MG63 (cell line): ENCODE measurements around the gene MRPS34. TPM values are rescaled to one million over a fixed set of nuclear protein-coding genes. Genes with fewer than 3 reads are reported as not detected.
A peak's percentile ranks its signal among the peaks of the same experiment; 100 is the strongest.

ENCODE experiments used
- DNase-seq: peaks from one replicate; pipeline ENCODE4 v3.0.0-alpha.2; 2020
- H3K27me3 ChIP-seq: fragments of 250-450 bp; sonication (Bioruptor Pico); 2 replicates; pipeline ENCODE4 v1.5.1; 2020; ENCODE audit warnings: mild to moderate bottlenecking, moderate library complexity
- H3K36me3 ChIP-seq: fragments of 250-450 bp; sonication (Bioruptor Pico); 2 replicates; pipeline ENCODE4 v1.5.1; 2020; ENCODE audit warnings: mild to moderate bottlenecking, moderate library complexity
- H3K4me3 ChIP-seq: fragments of 250-450 bp; sonication (Bioruptor Pico); 2 replicates; pipeline ENCODE4 v1.5.1; 2020; ENCODE audit warnings: mild to moderate bottlenecking, moderate library complexity
- H3K9me3 ChIP-seq: fragments of 250-450 bp; sonication (Bioruptor Pico); 2 replicates; pipeline ENCODE4 v1.5.1; 2020; ENCODE audit warnings: mild to moderate bottlenecking, moderate library complexity
- total RNA-seq: library from RNA; depleted of rRNA; stranded (reverse); fragments of >200 nt; shearing (Covaris generic); gene quantifications from 2 replicates; pipeline ENCODE4 v1.2.3, GENCODE V29; 2014; ENCODE audit warnings: low replicate concordance; rRNA removed

MRPS34 gene
- total RNA-seq, 1 experiment from 2014 or later = 225 TPM

GRCh38 chr16:1732071-1732470 lies 40.9 kb downstream of the MRPS34 start:
- DNase-seq = no peak
- H3K9me3 ChIP-seq = peaks cover 6% of the 10 kb centered on the region; the same call in 1 of the 2 replicates
- H3K36me3 ChIP-seq = peaks cover 54% of the 10 kb centered on the region
- no peaks in the 10 kb centered on the region for H3K27me3 ChIP-seq
- H3K4me3 ChIP-seq = no peak overlapping the region

GRCh38 chr16:1731603-1732002 lies 41.3 kb downstream of the MRPS34 start:
- Histone ChIP-seq H3K36me3 (peaks cover 58% of the 10 kb centered on the region), H3K27me3 (no peaks in the 10 kb centered on the region), H3K4me3 (no peak overlapping the region), H3K9me3 (peaks cover 6% of the 10 kb centered on the region; the same call in 1 of the 2 replicates)
- no peak for DNase-seq

- Histone ChIP-seq H3K4me3 (no peak overlapping the region), H3K27me3 (no peaks in the 10 kb centered on the region), H3K9me3 (peaks cover 6% of the 10 kb centered on the region; the same call in 1 of the 2 replicates), H3K36me3 (peaks cover 62% of the 10 kb centered on the region)
- DNase-seq = no peak
These were observed 41.9 kb downstream of the MRPS34 start for GRCh38 chr16:1731073-1731472.

GRCh38 chr16:1729445-1729844 lies 43.5 kb downstream of the MRPS34 start:
- H3K27me3 ChIP-seq = no peaks in the 10 kb centered on the region
- H3K36me3 ChIP-seq = peaks cover 64% of the 10 kb centered on the region
- DNase-seq = no peak
- no peak overlapping the region for H3K4me3 ChIP-seq
- no peaks in the 10 kb centered on the region for H3K9me3 ChIP-seq

- Histone ChIP-seq H3K36me3 (peaks cover 63% of the 10 kb centered on the region), H3K27me3 (no peaks in the 10 kb centered on the region), H3K4me3 (no peak overlapping the region), H3K9me3 (no peaks in the 10 kb centered on the region)
- no peak for DNase-seq
These were observed 43.9 kb downstream of the MRPS34 start for GRCh38 chr16:1729026-1729425.

GRCh38 chr16:1727651-1728624 lies 45.0 kb downstream of the MRPS34 start:
- H3K9me3 ChIP-seq = no peaks in the 10 kb centered on the region
- DNase-seq = no peak
- H3K4me3 ChIP-seq = no peak overlapping the region
- H3K36me3 ChIP-seq = peaks cover 53% of the 10 kb centered on the region
- no peaks in the 10 kb centered on the region for H3K27me3 ChIP-seq

- Histone ChIP-seq H3K36me3 (peaks cover 47% of the 10 kb centered on the region), H3K9me3 (no peaks in the 10 kb centered on the region), H3K27me3 (no peaks in the 10 kb centered on the region), H3K4me3 (no peak overlapping the region)
- no peak for DNase-seq
These were observed 46.1 kb downstream of the MRPS34 start for GRCh38 chr16:1726661-1727502.

GRCh38 chr16:1724491-1724890 lies 48.4 kb downstream of the MRPS34 start:
- Histone ChIP-seq H3K4me3 (no peak overlapping the region), H3K27me3 (no peaks in the 10 kb centered on the region), H3K36me3 (peaks cover 44% of the 10 kb centered on the region), H3K9me3 (no peaks in the 10 kb centered on the region)
- no peak for DNase-seq

GRCh38 chr16:1723450-1724147 lies 49.3 kb downstream of the MRPS34 start:
- H3K27me3 ChIP-seq = no peaks in the 10 kb centered on the region
- peak; percentile 38 for DNase-seq
- peaks cover 39% of the 10 kb centered on the region for H3K36me3 ChIP-seq
- no peak overlapping the region for H3K4me3 ChIP-seq
- no peaks in the 10 kb centered on the region for H3K9me3 ChIP-seq

Other genes with a start within 250 kb of the MRPS34 start
- 1.7 TPM in 1 of 2 replicates, not detected in the other for gene TMEM204, start 239.5 kb downstream of the MRPS34 start, total RNA-seq
- gene IFT140, start 161.1 kb downstream of the MRPS34 start, total RNA-seq = 25.7 and 27.8 TPM in 2 replicates
- 3.7 and 3.8 TPM in 2 replicates for gene CRAMP1, start 160.8 kb downstream of the MRPS34 start, total RNA-seq
- gene JPT2, start 94.9 kb downstream of the MRPS34 start, total RNA-seq = 94.3 and 129 TPM in 2 replicates
- gene MAPK8IP3, start 66.9 kb downstream of the MRPS34 start, total RNA-seq = 13.4 and 31.1 TPM in 2 replicates
- gene NME3, start 1.6 kb downstream of the MRPS34 start, total RNA-seq = 0.46 TPM in 1 of 2 replicates, not detected in the other
- gene EME2, start 324 bp downstream of the MRPS34 start, total RNA-seq = 3.3 and 6.6 TPM in 2 replicates
- 34.3 and 40.3 TPM in 2 replicates for gene SPSB3, start 9.4 kb upstream of the MRPS34 start, total RNA-seq
- 156 and 163 TPM in 2 replicates for gene NUBP2, start 9.8 kb upstream of the MRPS34 start, total RNA-seq
- gene IGFALS, start 20.6 kb upstream of the MRPS34 start, total RNA-seq = not detected in 2 replicates
- 120 and 186 TPM in 2 replicates for gene HAGH, start 53.7 kb upstream of the MRPS34 start, total RNA-seq
- 33.4 and 35.4 TPM in 2 replicates for gene FAHD1, start 54.1 kb upstream of the MRPS34 start, total RNA-seq
- 21.6 and 71.1 TPM in 2 replicates for gene MEIOB, start 99.0 kb upstream of the MRPS34 start, total RNA-seq
- not detected in 2 replicates for gene HS3ST6, start 145.3 kb upstream of the MRPS34 start, total RNA-seq
- 99.5 and 116 TPM in 2 replicates for gene MSRB1, start 170.1 kb upstream of the MRPS34 start, total RNA-seq
- gene RPL3L, start 181.6 kb upstream of the MRPS34 start, total RNA-seq = not detected in 2 replicates
- 406 and 819 TPM in 2 replicates for gene NDUFB10, start 186.4 kb upstream of the MRPS34 start, total RNA-seq
- gene RPS2, start 191.7 kb upstream of the MRPS34 start, total RNA-seq = 8,634 and 16,603 TPM in 2 replicates
- not detected in 2 replicates for gene RNF151, start 193.7 kb upstream of the MRPS34 start, total RNA-seq
- gene TBL3, start 198.9 kb upstream of the MRPS34 start, total RNA-seq = 75.4 and 134 TPM in 2 replicates
- not detected in 2 replicates for gene NOXO1, start 208.3 kb upstream of the MRPS34 start, total RNA-seq
- 39.9 and 64.5 TPM in 2 replicates for gene GFER, start 211.1 kb upstream of the MRPS34 start, total RNA-seq
- 0.07 TPM in 1 of 2 replicates, not detected in the other for gene SYNGR3, start 216.8 kb upstream of the MRPS34 start, total RNA-seq
- 75.0 and 86.5 TPM in 2 replicates for gene ZNF598, start 236.7 kb upstream of the MRPS34 start, total RNA-seq
- gene NPW, start 246.7 kb upstream of the MRPS34 start, total RNA-seq = not detected in 2 replicates